Endometrial microvascular endothelial cells (primary cell): ENCODE data around the gene TVP23B. TPM values are rescaled to one million over a fixed set of nuclear protein-coding genes. Genes with fewer than 3 reads are reported as not detected.
"Not testable (repeated sequence)": the region's sequence is repeated elsewhere in the genome, so short reads cannot be mapped to it uniquely, and the experiment has no call there.

Experiments used
- in situ Hi-C: cut with HindIII; loops from 2 replicates; pipeline ENCODE4 v1.10.0; 2017; ENCODE audit warnings: low sequenced_read_pairs, low pct_unique_long_range_greater_than_20kb; ENCODE audit errors: inconsistent ontology term
- total RNA-seq: library from RNA; depleted of rRNA; stranded (reverse); fragments of >200 nt; gene quantifications from one replicate; pipeline ENCODE4 v1.2.3, GENCODE V29; 2015; ENCODE audit errors: inconsistent ontology term

The TVP23B gene
- total RNA-seq, result 47.5 TPM

DNA sequence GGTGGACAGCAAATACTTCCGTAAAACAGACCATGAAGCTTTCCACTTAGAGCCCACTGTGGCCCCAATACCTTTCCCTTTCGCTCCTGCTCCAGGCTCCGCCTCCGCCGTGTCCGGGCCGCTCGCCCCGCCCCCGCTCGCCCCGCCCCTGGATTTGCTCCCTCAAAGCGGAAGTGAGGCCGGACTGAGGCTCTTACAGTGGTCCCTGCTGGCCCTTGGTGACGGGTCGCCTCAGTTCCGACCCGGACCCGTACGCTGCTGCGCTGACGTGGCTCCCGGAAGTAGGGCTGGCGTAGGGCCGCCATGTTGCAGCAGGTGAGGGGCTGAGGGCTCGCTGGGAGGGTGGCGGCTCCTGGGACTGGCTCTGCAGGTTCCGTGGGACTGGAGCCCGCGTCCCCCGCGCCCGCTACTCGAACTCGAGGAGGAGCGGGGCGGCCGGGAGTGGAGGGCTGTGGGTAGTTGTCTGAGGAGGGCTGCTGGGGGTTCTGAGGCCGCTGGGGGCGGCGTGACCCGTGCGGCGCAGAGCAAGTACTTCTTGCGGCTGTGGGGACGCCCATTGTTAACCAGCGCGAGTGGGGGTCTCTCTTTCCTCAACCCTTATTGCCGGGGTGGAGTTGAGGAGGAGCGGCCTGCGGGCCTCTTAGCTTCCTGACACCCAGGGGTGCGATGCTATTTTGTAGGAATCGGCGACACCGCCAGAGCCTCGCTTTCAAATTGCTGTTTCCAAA is at the start of gene TVP23B:
Gene TVP23B, plus strand, starts transcription at position 193 of the 728 bp plus-strand sequence. Its CDS starts 111 bp downstream, at position 304.
- in situ Hi-C loops, result not testable (repeated sequence)

DNA sequence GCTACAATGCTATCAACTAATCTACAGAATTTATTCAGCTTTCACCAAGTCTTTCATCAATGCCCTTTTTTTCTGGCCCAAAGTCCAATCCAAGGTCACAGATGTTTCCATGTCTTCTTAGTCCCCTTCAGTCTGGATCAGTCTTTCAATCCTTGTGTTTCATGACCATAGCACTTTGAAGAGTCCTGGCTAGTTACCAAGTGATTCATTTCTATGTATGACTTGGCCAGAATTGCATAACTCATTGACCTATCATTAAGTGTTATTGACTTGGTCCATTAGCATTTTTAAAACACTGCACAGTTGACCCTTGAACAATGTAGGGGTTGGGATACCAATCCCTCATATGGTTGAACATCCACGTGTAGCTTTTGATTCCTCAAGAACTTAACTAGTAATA is 48.5 kb upstream of the TVP23B start:
- in situ Hi-C loops, result not testable (repeated sequence)

DNA sequence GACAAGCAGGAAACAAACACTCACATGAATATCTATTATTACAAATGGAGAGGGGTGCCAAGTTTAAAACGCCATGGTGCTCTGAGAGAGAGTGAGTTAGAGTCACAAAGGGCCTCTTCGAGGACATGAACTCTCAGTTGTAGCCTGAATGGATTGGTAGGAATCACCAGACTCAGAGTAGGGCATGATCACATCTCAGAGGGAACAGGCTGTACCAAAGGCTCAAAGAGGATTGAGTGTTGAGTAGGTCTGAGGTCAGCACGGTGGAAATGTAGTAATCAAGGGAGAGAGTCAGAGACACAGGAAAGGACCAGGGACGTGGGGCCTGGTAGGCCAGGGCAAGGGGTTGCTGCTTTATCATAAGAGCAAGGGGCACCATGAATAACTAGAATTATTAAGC is 47.6 kb upstream of the TVP23B start:
- in situ Hi-C loops, result not testable (repeated sequence)

DNA sequence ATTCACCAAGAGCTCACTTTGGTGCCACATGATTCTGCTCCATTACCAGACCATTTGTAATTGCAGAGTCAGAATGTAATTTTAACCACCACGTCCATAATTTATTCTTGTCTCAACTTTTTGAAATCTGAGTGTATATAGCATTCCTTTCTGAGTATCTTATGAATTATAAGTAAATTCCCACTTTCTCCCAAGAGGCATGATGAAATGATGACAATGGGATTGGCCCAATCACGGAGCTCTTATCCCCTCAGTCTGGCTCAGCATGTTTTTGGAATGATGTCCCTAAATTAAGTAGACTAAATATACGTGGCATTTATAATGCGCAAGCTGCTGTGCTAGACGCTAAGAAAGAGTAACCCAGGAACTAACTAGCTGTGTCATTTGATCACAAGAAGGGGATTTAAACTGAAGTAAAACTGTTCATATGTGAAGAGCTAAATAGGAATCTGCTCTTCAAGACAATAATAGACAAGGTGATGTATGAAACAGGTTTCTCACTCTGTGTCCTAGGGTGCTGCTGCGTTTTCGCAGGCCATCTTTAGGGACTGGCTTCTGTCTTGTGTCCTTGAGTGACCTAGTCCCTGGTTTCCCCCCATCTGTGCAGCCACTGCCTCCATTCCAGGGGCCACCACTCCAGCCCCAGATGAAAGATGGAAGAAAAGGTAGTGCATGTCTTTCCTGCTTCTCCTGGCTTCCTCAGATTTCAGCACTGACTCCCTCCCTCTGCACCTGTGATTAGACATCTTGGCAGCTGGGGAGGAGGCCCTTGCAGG is 41.2 kb upstream of the TVP23B start:
- in situ Hi-C loops, result not testable (repeated sequence)

DNA sequence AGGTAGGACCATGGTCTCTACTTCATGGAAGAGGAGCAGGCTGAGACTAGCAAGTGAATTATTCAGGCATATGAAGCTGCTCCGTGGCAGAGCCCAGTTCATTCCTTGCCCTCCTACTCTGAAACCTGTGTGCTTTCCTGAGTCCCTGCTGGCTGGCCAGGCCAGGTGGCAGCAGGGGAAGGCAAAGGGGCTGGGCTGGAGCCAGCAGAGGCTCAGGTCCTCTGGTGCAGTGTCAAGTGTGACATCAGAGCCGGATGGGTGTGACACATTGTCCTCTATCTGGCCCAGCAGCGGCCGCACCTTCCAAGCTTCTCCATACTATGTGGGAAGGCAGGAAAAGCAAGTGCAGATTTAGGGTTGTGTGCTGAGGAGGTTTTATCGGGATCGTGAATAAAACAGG is 39.8 kb upstream of the TVP23B start:
- in situ Hi-C loops, result not testable (repeated sequence)

DNA sequence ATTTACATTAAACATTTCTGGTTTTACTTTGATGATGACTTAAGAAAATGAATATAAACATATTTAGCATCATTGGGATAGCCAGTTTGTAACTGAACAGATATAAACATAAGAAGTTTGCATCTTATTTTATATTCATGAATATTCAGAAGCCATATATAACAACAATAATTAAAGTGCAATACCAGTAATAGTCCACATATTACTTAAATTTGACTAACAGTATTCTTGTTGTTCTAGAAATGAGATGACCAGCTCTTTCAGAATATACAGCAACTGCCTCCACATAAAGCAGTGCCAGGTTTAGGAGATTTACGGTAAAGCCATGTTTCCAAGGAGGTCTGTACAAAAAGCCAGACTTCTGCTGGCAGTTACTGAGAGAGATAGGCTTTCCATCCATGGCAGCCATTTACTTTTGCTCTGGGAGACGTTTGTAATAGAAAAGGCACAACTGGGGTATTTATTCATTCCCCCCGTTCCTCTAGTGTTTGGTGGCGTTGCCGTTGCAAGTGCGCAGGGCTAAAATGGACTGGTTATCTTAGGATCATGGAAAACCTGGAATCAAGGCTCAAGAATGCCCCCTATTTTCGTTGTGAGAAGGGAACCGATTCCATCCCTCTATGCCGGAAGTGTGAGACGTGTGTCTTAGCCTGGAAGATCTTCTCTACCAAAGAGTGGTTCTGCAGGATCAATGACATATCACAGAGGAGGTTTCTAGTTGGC is 37.1 kb upstream of the TVP23B start, which contains the start of gene FBXW10:
Gene FBXW10, plus strand, starts transcription at position 356 of the 723 bp plus-strand sequence. Its CDS starts 191 bp downstream, at position 547.
- in situ Hi-C loops, result not testable (repeated sequence)

DNA sequence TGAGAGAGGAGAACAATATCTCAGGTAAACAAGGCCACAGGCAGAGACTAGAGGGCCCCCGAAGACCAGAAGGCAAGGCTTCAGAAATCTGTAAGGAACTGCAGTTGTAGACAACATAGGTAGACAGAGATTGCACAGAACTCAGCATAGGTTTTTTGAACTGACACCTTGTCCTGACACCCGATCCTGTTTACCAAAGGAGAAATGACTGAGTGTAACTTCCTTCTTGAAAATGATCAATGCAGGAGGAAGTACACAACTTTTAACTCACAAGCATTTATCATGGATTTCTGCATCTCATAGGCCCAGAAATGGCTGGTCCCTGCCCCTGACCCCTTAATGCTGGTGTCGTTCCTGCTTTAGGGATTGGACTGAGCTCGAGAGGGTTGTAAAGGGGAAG is 36.3 kb upstream of the TVP23B start:
- in situ Hi-C loops, result not testable (repeated sequence)

DNA sequence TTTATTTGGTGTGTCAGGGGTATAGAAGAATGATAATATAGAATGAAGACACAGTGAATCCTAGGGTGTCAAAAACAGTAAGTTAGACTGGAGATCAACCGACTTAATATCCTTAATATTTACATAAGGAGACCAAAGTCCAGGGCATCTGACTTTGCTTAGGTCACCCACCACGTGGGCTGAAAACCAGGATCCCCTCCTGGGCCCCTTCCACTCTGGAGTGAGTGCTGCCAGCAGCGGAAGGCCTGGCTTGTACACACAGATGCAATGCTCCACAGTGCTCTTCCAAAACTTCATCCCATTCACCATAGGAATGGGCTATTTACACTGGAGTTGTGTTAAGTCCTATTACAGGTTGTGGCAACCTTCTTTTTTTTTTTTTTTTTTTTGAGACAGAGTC is 34.4 kb upstream of the TVP23B start:
- in situ Hi-C loops, result not testable (repeated sequence)

DNA sequence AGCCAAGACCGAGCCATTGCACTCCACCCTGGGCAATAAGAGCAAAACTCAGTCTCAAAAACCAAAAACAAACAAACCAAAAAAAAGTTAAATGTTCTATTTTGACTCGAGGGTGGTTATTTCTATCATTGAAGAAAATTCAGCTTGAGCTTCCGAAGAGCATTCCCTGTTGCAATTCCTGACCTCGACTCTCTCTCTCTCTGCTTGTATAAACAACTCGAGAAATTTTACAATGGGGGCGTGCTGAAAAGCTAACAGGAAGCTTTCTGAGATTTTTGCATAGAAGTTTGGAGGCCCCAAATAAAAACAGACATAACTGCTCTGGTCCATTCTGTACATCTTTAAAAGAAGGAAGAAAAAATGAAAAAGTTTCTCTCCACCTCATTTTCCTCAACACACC is 33.5 kb upstream of the TVP23B start:
- in situ Hi-C loops, result not testable (repeated sequence)

DNA sequence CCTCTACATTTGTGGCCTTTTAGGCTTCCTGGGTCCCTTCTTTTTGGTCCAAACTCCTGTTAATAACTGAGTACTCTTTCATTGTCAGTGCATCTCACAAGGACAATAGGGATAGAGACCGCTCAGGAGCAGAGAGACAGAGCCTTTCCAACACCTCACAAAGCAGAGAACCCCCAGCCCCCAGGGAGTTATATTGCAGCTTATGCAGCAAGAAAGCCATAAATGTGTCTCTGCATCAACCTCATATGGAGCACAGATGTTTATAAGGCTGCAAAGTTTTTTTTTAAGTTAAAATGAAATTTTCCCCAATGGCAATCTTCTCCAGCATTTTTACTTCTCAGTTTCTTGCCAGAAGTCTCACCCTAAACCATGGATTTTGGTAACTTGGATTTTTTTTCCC is 30.7 kb upstream of the TVP23B start:
- in situ Hi-C loops, result not testable (repeated sequence)

DNA sequence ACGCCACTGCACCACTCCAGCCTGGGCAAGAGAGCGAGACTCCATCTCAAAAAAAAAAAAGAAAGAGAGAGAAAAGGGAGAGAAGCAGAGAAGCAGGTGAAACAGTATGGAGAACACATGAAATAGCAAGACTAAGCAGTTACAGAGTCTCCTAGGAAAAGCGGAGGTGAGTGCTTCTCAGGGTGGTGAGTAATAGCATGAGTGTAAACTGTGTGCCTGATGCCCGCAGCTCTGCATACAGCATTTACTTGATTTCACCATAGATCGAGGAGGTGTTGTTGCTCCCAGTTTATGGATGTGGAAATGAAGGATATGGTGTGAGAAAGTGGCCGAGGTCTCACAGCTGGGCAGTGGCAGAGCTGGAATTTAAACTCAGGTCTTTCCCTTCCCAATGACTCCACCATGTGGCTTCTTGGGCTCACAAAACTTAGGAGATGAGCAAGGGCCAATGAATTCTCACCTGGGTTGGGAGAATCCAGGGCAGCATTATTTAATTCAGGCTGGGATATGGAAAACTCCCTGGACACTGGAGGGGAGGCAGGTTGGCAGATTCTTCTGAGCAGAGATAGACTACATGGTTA is 27.1 kb upstream of the TVP23B start:
- in situ Hi-C loops, result not testable (repeated sequence)

DNA sequence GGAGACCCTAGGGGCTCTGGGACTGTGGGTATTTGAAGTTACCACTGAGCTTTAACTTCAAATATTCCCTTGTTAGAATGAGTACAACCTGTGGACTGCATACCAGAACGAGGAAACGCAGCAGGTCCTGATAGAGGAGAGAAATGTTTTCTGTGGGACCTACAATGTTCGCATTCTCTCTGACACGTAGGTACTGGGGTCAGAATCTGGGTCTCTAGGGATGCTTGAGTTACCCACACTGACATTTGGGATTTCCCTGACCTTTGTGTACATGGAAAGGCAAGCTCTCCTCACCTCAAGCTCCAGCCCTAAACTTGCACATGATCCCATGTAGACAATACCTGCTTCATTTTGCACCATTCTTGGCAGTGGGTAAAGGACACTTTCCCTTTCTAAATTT is 25.0 kb upstream of the TVP23B start:
- in situ Hi-C loops, result not testable (repeated sequence)

DNA sequence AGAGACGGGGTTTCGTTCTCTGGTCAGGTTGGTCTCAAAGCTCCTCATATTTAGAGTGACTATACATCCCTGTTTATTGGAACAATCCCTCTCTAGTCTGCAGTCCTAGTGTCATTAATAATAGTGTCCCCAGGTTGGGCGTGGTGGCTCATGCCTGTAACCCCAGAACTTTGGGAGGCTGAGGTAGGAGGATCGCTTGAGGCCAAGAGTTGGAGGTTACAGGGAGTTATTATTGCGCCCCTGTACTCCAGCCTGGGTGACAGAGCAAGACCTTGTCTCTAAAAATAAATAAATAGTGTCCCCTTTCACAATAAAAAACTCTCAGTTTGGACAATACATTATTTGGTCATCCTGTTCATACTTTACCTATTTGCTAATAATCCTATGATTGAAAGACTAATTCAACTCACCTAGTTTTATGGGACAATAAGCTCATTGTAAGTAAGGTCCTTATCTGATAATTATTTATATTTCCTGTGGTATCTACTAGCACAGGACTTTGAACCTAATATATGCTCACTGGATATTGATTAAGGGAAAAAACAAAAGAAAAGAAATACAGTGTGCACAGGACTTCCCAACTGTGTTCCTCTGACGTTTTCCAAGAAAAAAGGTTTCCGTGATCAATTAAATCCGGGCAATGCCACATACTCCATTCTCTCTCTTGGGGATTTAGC is 23.5 kb upstream of the TVP23B start:
- in situ Hi-C loops, result not testable (repeated sequence)

DNA sequence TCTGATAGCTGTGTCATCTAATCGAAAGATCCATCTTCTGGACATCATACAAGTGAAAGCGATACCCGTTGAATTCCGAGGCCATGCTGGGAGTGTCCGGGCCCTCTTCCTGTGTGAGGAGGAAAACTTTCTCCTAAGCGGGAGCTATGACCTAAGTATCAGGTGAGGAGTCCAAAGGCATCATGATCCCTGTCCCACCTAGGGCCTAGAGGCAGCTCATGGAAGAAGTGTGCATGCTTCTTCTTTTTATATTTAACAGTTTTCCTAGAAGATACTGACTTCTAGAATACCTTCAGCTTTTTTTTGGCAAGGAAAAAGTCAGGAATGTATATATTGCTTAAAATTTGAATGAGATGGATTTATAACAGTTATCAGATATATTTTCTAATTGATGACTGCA is 22.6 kb upstream of the TVP23B start:
- in situ Hi-C loops, result not testable (repeated sequence)

DNA sequence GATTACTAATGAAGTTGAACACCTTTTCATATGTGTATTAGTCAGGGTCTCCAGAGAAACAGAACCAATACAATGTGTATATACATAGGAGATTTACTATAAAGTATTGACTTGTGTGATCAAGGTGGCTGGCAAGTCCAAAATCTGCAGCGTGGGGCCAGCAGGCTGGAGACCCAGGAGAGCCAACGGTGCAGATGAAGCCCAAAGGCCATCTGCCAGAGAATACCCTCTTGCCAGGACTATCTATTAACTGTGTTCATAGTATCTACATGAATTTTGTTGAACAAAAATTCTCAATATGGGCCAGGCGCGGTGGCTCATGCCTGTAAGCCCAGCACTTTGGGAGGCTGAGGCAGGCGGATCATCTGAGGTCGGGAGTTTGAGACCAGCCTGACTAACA is 20.8 kb upstream of the TVP23B start:
- in situ Hi-C loops, result not testable (repeated sequence)

DNA sequence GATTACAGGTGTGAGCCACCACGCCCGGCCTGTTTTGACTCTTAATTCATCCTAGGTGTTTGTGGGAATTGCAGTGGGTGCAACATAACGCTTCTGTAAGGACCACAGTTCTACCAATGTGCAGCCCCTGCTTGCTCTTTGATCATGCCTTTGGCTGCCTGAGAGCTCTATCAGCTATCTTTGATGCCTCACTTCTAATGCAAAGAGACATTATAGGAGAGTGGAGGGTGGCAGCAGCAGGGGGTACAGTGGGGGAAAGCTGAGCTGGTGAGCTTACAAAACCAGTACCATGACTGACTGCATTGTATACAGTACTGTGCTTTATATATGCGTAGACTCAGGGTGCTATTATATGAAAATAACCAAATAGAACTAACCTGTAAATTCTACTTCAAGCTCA is 10.4 kb upstream of the TVP23B start:
- in situ Hi-C loops, result not testable (repeated sequence)

DNA sequence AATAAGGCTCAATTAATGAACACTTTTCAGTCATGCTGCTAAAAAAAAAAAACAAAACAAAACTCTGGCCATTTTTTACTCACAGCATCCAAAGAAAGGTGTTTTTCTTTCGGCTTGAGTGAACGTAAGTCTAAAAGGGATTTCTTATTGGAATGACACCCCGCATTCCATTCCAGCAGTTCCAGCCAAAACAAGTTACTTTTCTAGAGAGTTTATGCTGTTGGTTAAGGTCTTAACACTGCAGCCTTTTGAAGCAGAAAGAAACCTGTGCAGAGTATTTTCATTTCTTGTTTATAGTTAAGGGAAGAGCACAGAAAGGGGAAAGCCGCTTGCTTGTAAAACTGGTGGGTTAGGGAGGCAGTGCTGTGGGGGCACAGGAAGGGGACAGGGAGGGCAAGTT is 9.9 kb upstream of the TVP23B start:
- in situ Hi-C loops, result not testable (repeated sequence)

DNA sequence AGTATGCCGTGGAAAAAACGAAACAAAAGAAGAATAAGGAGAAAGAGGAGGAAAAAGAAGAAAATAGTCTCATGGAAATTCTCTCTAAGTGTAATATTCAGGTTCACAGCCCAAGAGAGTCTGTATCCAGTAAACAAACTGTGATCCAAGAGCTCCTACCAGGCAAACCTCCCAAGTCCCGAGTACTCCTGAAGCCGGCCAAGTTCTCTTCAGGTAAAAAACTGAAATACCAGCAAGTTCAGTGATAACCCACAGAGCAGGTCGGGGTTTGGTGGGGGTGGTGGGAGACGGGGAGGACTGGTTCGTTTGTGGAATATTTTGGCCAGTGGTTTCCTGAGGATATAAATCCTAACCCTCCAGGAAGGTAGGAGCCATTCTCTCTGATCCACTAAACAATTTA is 8.5 kb upstream of the TVP23B start:
- in situ Hi-C loops, result no loop called here

DNA sequence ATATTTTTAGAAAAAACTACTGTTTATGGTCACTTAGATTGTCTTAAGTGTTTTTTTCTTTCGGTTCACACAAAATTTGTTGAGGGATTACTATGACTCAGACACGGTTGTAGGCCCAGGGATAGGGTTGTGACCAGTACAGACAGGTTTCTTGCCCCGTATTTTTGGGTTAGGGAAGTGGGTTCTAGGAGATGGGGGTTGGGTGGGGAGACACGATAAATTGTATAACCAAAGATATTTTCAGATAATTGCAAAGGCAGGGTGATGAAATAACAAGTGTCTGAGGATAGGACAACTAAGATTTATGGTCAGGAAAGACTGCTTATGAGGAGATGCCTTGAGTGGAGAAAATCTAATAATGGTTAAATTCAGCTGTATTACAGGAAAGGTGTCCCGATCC is 822 bp downstream of the TVP23B start:
- in situ Hi-C loops, result not testable (repeated sequence)
